Esophagus (tissue), 2 donors: ENCODE data around the gene FAM240A. TPM values are rescaled to one million over a fixed set of nuclear protein-coding genes. Genes with fewer than 3 reads are reported as not detected.

Experiments
- H3K27ac ChIP-seq, 2 donors: one replicate each; pipeline ENCODE4 v1.5.1; 2013; ENCODE audit warnings: low read depth in 2 of 2, mild to moderate bottlenecking in 2 of 2, inconsistent platforms in 1 of 2, low read length in 1 of 2, moderate library complexity in 1 of 2
- H3K27me3 ChIP-seq, 2 donors: one replicate each; pipeline ENCODE4 v1.6.1; 2013; ENCODE audit warnings: low read length in 2 of 2, control low read depth in 1 of 2, mild to moderate bottlenecking in 1 of 2; ENCODE audit not compliant: insufficient read depth in 2 of 2, control insufficient read depth in 1 of 2
- H3K36me3 ChIP-seq, 2 donors: one replicate each; pipeline ENCODE4 v1.6.1; 2013; ENCODE audit warnings: low read length in 1 of 2; ENCODE audit not compliant: control insufficient read depth in 2 of 2, insufficient read depth in 2 of 2
- H3K4me1 ChIP-seq, 2 donors: one replicate each; pipeline ENCODE4 v1.6.1; 2013; ENCODE audit warnings: low read length in 1 of 2; ENCODE audit not compliant: control insufficient read depth in 2 of 2, insufficient read depth in 2 of 2
- H3K4me3 ChIP-seq, 2 donors: one replicate each; pipeline ENCODE4 v1.5.1; 2013; ENCODE audit warnings: low read length in 2 of 2, mild to moderate bottlenecking in 2 of 2, low read depth in 1 of 2, moderate library complexity in 1 of 2
- H3K9me3 ChIP-seq, 2 donors: one replicate each; pipeline ENCODE4 v1.6.1; 2013; ENCODE audit warnings: mild to moderate bottlenecking in 2 of 2, low read depth in 1 of 2, low read length in 1 of 2, moderate library complexity in 1 of 2; ENCODE audit not compliant: control insufficient read depth in 2 of 2, insufficient read depth in 1 of 2
- WGBS, 2 donors: extraction: QIAGEN DNeasy Blood & Tissue Kit; methylation state at CpG; one replicate each; pipeline ENCODE4 v1.1.7; 2013; 5-methylcytosine and 5-hydroxymethylcytosine counted together
- polyA plus RNA-seq, 2 donors: library from polyadenylated mRNA; stranded (reverse); fragments of 200-250 nt; gene quantifications; one replicate each; pipeline ENCODE4 v1.2.3, GENCODE V29; 2013
- donor health status: healthy with polysubstance abuse.
- donor health status: Bipolar disorder and iron deficiency.

Gene FAM240A
- polyA plus RNA-seq, 2 donors, result not detected

GRCh38 chr3:46604127-46604526, 8.2 kb upstream of the FAM240A start:
- H3K4me3 ChIP-seq, result no peak overlapping the region
- WGBS, 2 donors, result 83 to 86% methylated on average over 2 of the region's 2 CpGs
- H3K36me3 ChIP-seq, result no peaks in the 10 kb centered on the region
- H3K27me3 ChIP-seq, result no peaks in the 10 kb centered on the region
- no peaks in the 10 kb centered on the region for H3K4me1 ChIP-seq
- H3K27ac ChIP-seq, result no peak overlapping the region
- no peaks in the 10 kb centered on the region for H3K9me3 ChIP-seq

- Histone ChIP-seq H3K27me3 (no peaks in the 10 kb centered on the region), H3K4me1 (no peaks in the 10 kb centered on the region), H3K4me3 (no peak overlapping the region), H3K9me3 (no peaks in the 10 kb centered on the region), H3K27ac (no peak overlapping the region), H3K36me3 (no peaks in the 10 kb centered on the region)
- WGBS, 2 donors, result 75 to 81% methylated on average over 6 of the region's 6 CpGs
These were observed 4.7 kb upstream of the FAM240A start for GRCh38 chr3:46607603-46608028.

GRCh38 chr3:46609212-46609721, 3.1 kb upstream of the FAM240A start:
- Histone ChIP-seq H3K4me1 (no peaks in the 10 kb centered on the region), H3K4me3 (no peak overlapping the region), H3K27me3 (no peaks in the 10 kb centered on the region), H3K9me3 (no peaks in the 10 kb centered on the region), H3K36me3 (no peaks in the 10 kb centered on the region), H3K27ac (no peak overlapping the region)
- WGBS, 2 donors, result 59 to 66% methylated on average over 5 of the region's 5 CpGs

GRCh38 chr3:46609944-46610722, 2.2 kb upstream of the FAM240A start:
- WGBS, 2 donors, result 74 to 78% methylated on average over 12 of the region's 12 CpGs
- H3K27ac ChIP-seq, result no peak overlapping the region

GRCh38 chr3:46613313-46614005, 1.1 kb downstream of the FAM240A start:
- Histone ChIP-seq H3K4me3 (no peak overlapping the region), H3K36me3 (no peaks in the 10 kb centered on the region), H3K9me3 (no peaks in the 10 kb centered on the region), H3K27me3 (peaks cover 0 to 2% of the 10 kb centered on the region in 2 donors), H3K27ac (no peak overlapping the region), H3K4me1 (peaks cover 0 to 2% of the 10 kb centered on the region in 2 donors)
- 82 to 88% methylated on average over 10 of the region's 10 CpGs for WGBS, 2 donors

More at GRCh38 chr3:46609944-46610722, 2.2 kb upstream of the FAM240A start:
- Histone ChIP-seq H3K27me3 (peaks cover 0 to 2% of the 10 kb centered on the region in 2 donors), H3K36me3 (no peaks in the 10 kb centered on the region), H3K4me3 (no peak overlapping the region), H3K4me1 (no peaks in the 10 kb centered on the region), H3K9me3 (no peaks in the 10 kb centered on the region)

- H3K36me3 ChIP-seq, result no peaks in the 10 kb centered on the region
- H3K4me3 ChIP-seq, result no peak overlapping the region
- WGBS, 2 donors, result 85 to 86% methylated on average over 4 of the region's 4 CpGs
- H3K9me3 ChIP-seq, result no peaks in the 10 kb centered on the region
- H3K27me3 ChIP-seq, result peaks cover 0 to 2% of the 10 kb centered on the region in 2 donors
- H3K27ac ChIP-seq, result no peak overlapping the region
- H3K4me1 ChIP-seq, result peaks cover 0 to 2% of the 10 kb centered on the region in 2 donors
These were observed 2.1 kb downstream of the FAM240A start for GRCh38 chr3:46614431-46614830.

- WGBS, 2 donors, result 84 to 85% methylated on average over 9 of the region's 9 CpGs
- H3K9me3 ChIP-seq, result no peaks in the 10 kb centered on the region
These were observed 2.9 kb downstream of the FAM240A start for GRCh38 chr3:46615050-46615775.

GRCh38 chr3:46615976-46616375, 3.7 kb downstream of the FAM240A start:
- peaks cover 0 to 2% of the 10 kb centered on the region in 2 donors for H3K4me1 ChIP-seq
- WGBS, 2 donors, result 44 to 52% methylated on average over 3 of the region's 3 CpGs
- H3K27me3 ChIP-seq, result peaks cover 0 to 2% of the 10 kb centered on the region in 2 donors
- H3K27ac ChIP-seq, result no peak overlapping the region
- no peaks in the 10 kb centered on the region for H3K36me3 ChIP-seq
- no peak overlapping the region for H3K4me3 ChIP-seq
- no peaks in the 10 kb centered on the region for H3K9me3 ChIP-seq

More at GRCh38 chr3:46615050-46615775, 2.9 kb downstream of the FAM240A start:
- Histone ChIP-seq H3K4me3 (no peak overlapping the region), H3K27ac (no peak overlapping the region), H3K4me1 (peaks cover 0 to 2% of the 10 kb centered on the region in 2 donors), H3K27me3 (peaks cover 0 to 2% of the 10 kb centered on the region in 2 donors), H3K36me3 (no peaks in the 10 kb centered on the region)

- Histone ChIP-seq H3K4me3 (no peak overlapping the region), H3K9me3 (no peaks in the 10 kb centered on the region), H3K4me1 (peaks cover 0 to 2% of the 10 kb centered on the region in 2 donors), H3K27me3 (peaks cover 0 to 2% of the 10 kb centered on the region in 2 donors), H3K27ac (no peak overlapping the region), H3K36me3 (no peaks in the 10 kb centered on the region)
- WGBS, 2 donors, result 93 to 94% methylated on average over 3 of the region's 3 CpGs
These were observed 5.6 kb downstream of the FAM240A start for GRCh38 chr3:46617941-46618340.
